Activated B cell treated with CpG ODN at 0.5 μM for 24 hours (primary cell): ENCODE measurements around the gene CYBC1. TPM values are rescaled to one million over a fixed set of nuclear protein-coding genes. Genes with fewer than 3 reads are reported as not detected.

Source experiments
- ATAC-seq: fragments of 200-7000 bp; cut with Tn5 transposase; one replicate; pipeline ENCODE4 v1.10.0; 2021; ENCODE audit warnings: low read depth, mild to moderate bottlenecking, moderate library complexity
- CTCF ChIA-PET: fragments of 350-600 bp; sonication (Branson Sonifier 250); formaldehyde crosslinking; loops from one replicate; lab custom pipeline; 2021; ENCODE audit warnings: antibody characterized with exemption; lab: Charles Lee
- POLR2A ChIA-PET: fragments of 350-600 bp; sonication (Branson Sonifier 250); formaldehyde crosslinking; loops from one replicate; lab custom pipeline; 2021; ENCODE audit warnings: antibody characterized with exemption; lab: Charles Lee
- DNase-seq: peaks from one replicate; pipeline ENCODE4 v3.0.0; 2022
- H3K27ac Mint-ChIP-seq: one replicate; pipeline ENCODE4 v1.8.0; 2020; ENCODE audit warnings: mixed read lengths
- H3K27me3 Mint-ChIP-seq: one replicate; pipeline ENCODE4 v1.8.0; 2021; ENCODE audit warnings: mixed read lengths
- H3K36me3 Mint-ChIP-seq: one replicate; pipeline ENCODE4 v1.8.0; 2021; ENCODE audit warnings: low read depth, mixed read lengths
- H3K4me1 Mint-ChIP-seq: one replicate; pipeline ENCODE4 v1.8.0; 2021; ENCODE audit warnings: mixed read lengths
- H3K4me3 Mint-ChIP-seq: one replicate; pipeline ENCODE4 v1.8.0; 2020; ENCODE audit warnings: mild to moderate bottlenecking, mixed read lengths
- H3K9me3 Mint-ChIP-seq: one replicate; pipeline ENCODE4 v1.8.0; 2020; ENCODE audit warnings: mixed read lengths
- CTCF ChIP-seq: fragments of 200-600 bp; IDR thresholded peaks from one replicate; pipeline ENCODE4 v1.8.0; 2022; ENCODE audit warnings: antibody characterized with exemption, mild to moderate bottlenecking
- intact Hi-C: fragments of 100-400 bp; cut with micrococcal nuclease; formaldehyde crosslinking; loops from one replicate; pipeline ENCODE4 v1.15.1; 2024
- total RNA-seq: library from RNA; stranded (reverse); gene quantifications from 2 replicates; pipeline ENCODE4 v1.2.3, GENCODE V29; 2022

Gene CYBC1
- total RNA-seq, 1 donor from 2014 or later: 501 TPM

GRCh38 chr17:82394278-82394677, 56.3 kb downstream of the CYBC1 start:
- Mint-ChIP-seq H3K36me3 (peaks cover 40% of the 10 kb centered on the region), H3K4me1 (no peaks in the 10 kb centered on the region)
- CTCF ChIA-PET: no interaction called here

GRCh38 chr17:82392941-82393340, 57.6 kb downstream of the CYBC1 start:
- intact Hi-C loops: no loop called here
- DNase-seq: no peak
- CTCF ChIA-PET: no interaction called here

More at GRCh38 chr17:82394278-82394677, 56.3 kb downstream of the CYBC1 start:
- Mint-ChIP-seq H3K27ac (no peak overlapping the region), H3K4me3 (no peak overlapping the region), H3K27me3 (no peaks in the 10 kb centered on the region), H3K9me3 (no peaks in the 10 kb centered on the region)
- no peak for TF ChIP-seq CTCF
- no peak for DNase-seq
- POLR2A ChIA-PET: interaction anchor here (0.6 kb wide), 2 partner anchors 26 to 89 kb away, joined by 3 to 7 read pairs; no protein-coding TSS in a partner anchor
- ATAC-seq: no peak
- intact Hi-C loops: no loop called here

More at GRCh38 chr17:82392941-82393340, 57.6 kb downstream of the CYBC1 start:
- Mint-ChIP-seq H3K27ac (no peak overlapping the region), H3K36me3 (peaks cover 39% of the 10 kb centered on the region), H3K9me3 (no peaks in the 10 kb centered on the region), H3K27me3 (no peaks in the 10 kb centered on the region), H3K4me3 (no peak overlapping the region), H3K4me1 (no peaks in the 10 kb centered on the region)
- no peak for TF ChIP-seq CTCF
- POLR2A ChIA-PET: no interaction called here
- no peak for ATAC-seq

Other genes starting within 250 kb of the CYBC1 start
- gene CCDC57, start 237.9 kb downstream of the CYBC1 start, total RNA-seq: 56.6 TPM in 2 replicates
- 24.6 and 26.5 TPM in 2 replicates for gene SLC16A3, start 221.7 kb downstream of the CYBC1 start, total RNA-seq
- gene CSNK1D, start 177.1 kb downstream of the CYBC1 start, total RNA-seq: 147 and 170 TPM in 2 replicates
- 0.32 and 0.42 TPM in 2 replicates for gene CD7, start 133.1 kb downstream of the CYBC1 start, total RNA-seq
- not detected in 2 replicates for gene SECTM1, start 117.0 kb downstream of the CYBC1 start, total RNA-seq
- gene TEX19, start 91.5 kb downstream of the CYBC1 start, total RNA-seq: not detected in 2 replicates
- not detected in 2 replicates for gene UTS2R, start 79.0 kb downstream of the CYBC1 start, total RNA-seq
- gene HEXD, start 32.4 kb downstream of the CYBC1 start, total RNA-seq: 69.5 and 88.8 TPM in 2 replicates
- 29.5 and 35.0 TPM in 2 replicates for gene OGFOD3, start 32.2 kb downstream of the CYBC1 start, total RNA-seq
- 77.8 and 81.9 TPM in 2 replicates for gene NARF, start 8.0 kb upstream of the CYBC1 start, total RNA-seq
- 56.4 and 60.4 TPM in 2 replicates for gene FOXK2, start 69.0 kb upstream of the CYBC1 start, total RNA-seq
- 48.3 and 51.2 TPM in 2 replicates for gene WDR45B, start 197.7 kb upstream of the CYBC1 start, total RNA-seq
- gene RAB40B, start 247.9 kb upstream of the CYBC1 start, total RNA-seq: 2.0 and 2.6 TPM in 2 replicates